GM08714 (cell line): ENCODE measurements around the gene CISD3.
"Not testable (repeated sequence)": the region's sequence is repeated elsewhere in the genome, so short reads cannot be mapped to it uniquely, and the experiment has no call there.

Source experiments
- H3K4me3 ChIP-seq: fragments of 200-500 bp; sonication (Bioruptor generic); 2 replicates; pipeline ENCODE4 v1.5.1; 2014; ENCODE audit warnings: mild to moderate bottlenecking, low read length, inconsistent platforms
- ZNF274 ChIP-seq: IDR thresholded peaks from 2 replicates; pipeline ENCODE4 v1.6.1; 2012; ENCODE audit warnings: mild to moderate bottlenecking, low read depth, low read length

The CISD3 gene

DNA sequence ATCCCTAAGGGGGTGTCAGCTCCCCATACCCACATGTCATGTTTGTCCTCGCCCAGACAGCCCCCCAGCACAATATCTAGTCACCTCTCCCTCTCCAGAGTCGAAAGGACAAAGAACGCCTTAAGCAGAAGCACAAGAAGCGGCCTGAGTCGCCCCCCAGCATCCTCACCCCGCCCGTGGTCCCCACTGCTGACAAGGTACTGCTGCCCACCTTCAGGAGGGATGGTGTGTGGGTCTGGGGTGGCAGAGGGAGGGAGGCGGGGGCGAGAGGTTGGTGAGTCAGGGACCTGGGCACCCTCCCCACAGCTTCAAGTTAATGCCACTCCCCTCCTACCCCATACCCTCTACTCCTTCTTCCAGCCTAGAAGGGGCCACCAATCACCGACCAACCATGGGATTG is 17.5 kb upstream of the CISD3 start:
- no peak for TF ChIP-seq ZNF274
- no peak overlapping the region for H3K4me3 ChIP-seq

GRCh38 chr17:38713456-38714075 is 16.6 kb upstream of the CISD3 start:
- TF ChIP-seq ZNF274 = no peak
- H3K4me3 ChIP-seq = no peak overlapping the region

DNA sequence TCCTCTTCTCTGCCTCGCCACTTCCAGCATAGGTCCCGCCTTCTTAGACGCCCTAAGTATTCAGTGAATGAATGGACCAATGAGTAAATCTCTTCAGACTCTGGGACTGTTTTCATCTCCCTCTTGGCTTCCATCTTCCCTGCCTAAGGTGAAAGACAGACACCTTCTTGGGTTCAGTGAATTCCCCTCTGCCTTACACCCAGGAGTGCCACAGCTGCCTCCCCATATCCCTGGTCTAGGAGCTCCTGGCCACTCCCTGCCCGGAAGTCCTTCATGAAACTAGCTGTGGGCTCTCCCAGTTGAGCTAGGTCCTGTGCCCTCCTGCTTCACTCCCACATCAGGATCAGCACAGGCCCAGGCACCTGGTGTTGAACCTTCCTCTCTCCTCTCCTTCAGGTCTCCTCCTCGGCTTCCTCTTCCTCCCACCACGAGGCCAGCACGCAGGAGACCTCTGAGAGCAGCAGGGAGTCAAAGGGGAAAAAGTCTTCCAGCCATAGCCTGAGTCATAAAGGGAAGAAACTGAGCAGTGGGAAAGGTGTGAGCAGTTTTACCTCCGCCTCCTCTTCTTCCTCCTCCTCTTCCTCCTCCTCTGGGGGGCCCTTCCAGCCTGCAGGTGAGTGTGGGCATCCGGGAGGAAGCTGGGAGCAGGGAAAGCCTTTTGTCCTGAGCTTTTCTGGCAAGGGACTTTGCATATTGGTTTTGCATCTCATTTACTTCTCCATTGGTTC is 14.8 kb upstream of the CISD3 start:
- H3K4me3 ChIP-seq = no peak overlapping the region
- TF ChIP-seq ZNF274 = no peak

GRCh38 chr17:38716368-38717005 is 13.7 kb upstream of the CISD3 start:
- TF ChIP-seq ZNF274 = no peak
- no peak overlapping the region for H3K4me3 ChIP-seq

DNA sequence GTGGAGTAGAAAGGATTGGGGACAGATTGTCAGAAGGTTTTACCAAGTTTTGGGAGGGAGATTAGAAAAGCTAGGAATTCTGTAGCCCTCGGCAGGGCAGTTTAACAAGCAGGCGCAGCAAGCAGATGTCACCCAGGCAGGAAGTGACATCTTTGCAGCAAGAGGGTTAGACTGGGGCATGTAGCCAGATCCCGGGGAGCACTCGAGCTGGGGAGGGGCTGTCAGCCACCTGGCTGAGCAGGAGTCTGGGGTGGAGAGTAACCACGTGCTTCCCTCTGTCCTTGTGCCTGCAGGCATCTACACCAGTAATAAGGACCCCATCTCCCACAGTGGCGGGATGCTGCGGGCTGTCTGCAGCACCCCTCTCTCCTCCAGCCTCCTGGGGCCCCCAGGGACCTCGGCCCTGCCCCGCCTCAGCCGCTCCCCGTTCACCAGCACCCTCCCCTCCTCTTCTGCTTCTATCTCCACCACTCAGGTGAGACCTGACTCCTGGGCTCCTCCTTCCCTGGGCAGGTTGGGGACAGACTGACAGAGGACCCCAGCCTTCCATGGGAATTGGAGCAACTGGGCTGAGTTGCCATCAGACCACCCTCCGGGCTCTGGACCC is 12.9 kb upstream of the CISD3 start:
- TF ChIP-seq ZNF274 = no peak

DNA sequence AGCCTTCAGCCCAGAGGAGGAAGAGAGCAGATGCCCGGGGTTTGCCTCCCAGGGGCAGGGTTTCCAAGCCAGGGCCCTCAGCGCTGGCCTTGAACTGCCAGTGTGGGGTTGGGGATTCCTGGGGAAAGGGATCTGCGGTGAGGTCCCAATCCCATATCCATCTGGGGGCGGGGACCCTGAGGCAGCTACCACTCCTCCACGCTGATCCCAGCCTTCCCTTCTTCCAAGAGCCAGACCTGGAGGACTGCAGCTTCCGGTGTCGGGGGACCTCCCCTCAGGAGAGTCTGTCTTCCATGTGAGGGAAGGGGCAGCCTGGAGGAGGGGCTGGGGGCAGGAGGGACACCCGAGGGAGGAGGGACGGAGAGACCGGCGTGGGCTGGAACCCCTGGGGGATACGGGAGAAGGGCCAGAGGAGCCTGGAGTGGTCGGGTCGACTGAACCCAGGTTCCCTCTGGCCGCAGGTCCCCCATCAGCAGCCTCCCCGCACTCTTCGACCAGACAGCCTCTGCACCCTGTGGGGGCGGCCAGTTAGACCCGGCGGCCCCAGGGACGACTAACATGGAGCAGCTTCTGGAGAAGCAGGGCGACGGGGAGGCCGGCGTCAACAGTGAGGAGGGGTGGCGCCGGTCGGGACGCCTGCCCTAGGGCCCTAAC is 10.7 kb upstream of the CISD3 start:
- H3K4me3 ChIP-seq = no peak overlapping the region
- no peak for TF ChIP-seq ZNF274

More for the DNA sequence above, 12.9 kb upstream of the CISD3 start:
- no peak overlapping the region for H3K4me3 ChIP-seq

GRCh38 chr17:38719943-38720641 is 10.0 kb upstream of the CISD3 start:
- no peak for TF ChIP-seq ZNF274
- H3K4me3 ChIP-seq = no peak overlapping the region

- no peak for TF ChIP-seq ZNF274
- no peak overlapping the region for H3K4me3 ChIP-seq
Measured at GRCh38 chr17:38720941-38721340, 9.2 kb upstream of the CISD3 start.

DNA sequence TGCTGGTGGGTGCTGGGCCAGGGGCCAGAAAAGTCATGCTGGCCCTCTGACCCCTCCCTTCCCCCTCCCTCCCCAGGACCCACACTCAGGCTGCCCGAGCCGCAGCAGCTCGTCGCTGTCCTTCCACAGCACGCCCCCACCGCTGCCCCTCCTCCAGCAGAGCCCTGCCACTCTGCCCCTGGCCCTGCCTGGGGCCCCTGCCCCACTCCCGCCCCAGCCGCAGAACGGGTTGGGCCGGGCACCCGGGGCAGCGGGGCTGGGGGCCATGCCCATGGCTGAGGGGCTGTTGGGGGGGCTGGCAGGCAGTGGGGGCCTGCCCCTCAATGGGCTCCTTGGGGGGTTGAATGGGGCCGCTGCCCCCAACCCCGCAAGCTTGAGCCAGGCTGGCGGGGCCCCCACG is 8.3 kb upstream of the CISD3 start:
- H3K4me3 ChIP-seq = no peak overlapping the region

DNA sequence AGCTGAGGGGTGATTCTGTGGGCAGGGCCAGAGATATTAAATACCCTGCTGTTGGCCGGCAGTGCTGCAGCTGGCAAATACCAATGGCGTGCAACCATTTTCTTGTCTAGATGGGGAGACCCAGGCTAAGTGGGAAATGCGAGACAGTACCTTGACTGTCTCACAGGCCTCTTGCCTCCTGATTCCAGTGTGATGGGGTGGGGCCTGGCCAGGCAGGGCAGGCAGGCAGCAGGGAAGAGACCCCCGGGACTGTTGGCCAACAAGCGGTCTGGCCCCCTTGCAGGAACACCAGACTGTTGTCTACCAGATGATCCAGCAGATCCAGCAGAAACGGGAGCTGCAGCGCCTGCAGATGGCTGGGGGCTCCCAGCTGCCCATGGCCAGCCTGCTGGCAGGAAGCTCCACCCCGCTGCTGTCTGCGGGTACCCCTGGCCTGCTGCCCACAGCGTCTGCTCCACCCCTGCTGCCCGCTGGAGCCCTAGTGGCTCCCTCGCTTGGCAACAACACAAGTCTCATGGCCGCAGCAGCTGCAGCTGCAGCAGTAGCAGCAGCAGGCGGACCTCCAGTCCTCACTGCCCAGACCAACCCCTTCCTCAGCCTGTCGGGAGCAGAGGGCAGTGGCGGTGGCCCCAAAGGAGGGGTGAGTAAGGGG is 5.7 kb upstream of the CISD3 start:
- TF ChIP-seq ZNF274 = no peak
- no peak overlapping the region for H3K4me3 ChIP-seq

More for the DNA sequence above, 8.3 kb upstream of the CISD3 start:
- TF ChIP-seq ZNF274 = no peak

GRCh38 chr17:38725066-38725465 is 5.1 kb upstream of the CISD3 start:
- no peak for TF ChIP-seq ZNF274
- no peak overlapping the region for H3K4me3 ChIP-seq

DNA sequence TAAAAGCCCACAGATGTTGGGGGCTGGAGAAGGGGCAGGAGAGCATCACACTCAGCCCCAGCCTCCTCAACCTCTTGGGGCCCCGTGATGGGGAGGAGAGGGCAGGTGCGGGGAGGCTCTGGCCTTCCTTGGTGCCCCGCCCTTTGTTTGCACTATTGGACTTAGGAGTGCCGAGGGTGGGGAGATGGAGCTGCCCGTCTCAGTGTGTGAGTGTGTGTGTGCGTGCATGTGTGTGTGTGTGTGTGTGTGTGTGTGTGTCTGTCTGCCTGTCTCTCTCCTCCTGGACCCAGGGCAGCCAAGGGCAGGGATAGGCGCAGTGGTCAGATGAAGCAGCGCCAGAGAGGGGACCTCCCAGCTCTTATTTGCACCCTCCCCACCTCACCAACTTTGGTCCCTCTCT is 4.0 kb upstream of the CISD3 start:
- not testable (repeated sequence) for H3K4me3 ChIP-seq

GRCh38 chr17:38727736-38728135 is 2.4 kb upstream of the CISD3 start:
- H3K4me3 ChIP-seq = no peak overlapping the region
- TF ChIP-seq ZNF274 = no peak

DNA sequence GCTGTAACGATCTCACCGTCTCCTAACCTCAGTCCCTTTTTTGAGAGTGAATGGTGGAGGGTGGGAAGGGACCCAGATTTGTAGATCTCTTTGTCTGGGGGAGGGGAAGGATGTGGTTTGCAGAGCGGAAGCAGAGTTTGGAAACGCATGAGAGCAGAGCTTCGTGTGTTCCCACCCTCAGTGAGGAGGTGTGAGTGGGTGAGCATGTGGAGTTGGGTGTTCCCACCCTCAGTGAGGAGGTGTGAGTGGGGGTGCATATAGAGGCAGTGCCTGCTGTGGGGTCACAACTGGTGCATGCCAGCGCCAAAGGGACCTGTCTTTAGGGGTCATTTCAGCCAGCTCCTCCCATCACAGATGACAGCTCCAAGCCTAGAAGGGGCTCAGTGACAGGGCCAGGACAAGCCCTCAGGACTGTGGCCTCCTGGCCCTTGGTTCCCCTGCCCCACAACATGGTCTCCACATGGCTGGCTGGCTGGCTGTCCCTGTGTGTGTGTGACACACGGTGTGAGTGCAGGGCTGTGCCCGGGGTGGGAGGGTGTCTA is 1.8 kb upstream of the CISD3 start:
- H3K4me3 ChIP-seq = no peak overlapping the region

More for the DNA sequence above, 1.8 kb upstream of the CISD3 start:
- TF ChIP-seq ZNF274 = no peak
